OCI-LY7 (cell line): ENCODE results near the gene NOL6. TPM values are rescaled to one million over a fixed set of nuclear protein-coding genes. Genes with fewer than 3 reads are reported as not detected.
"Not testable (repeated sequence)": the region's sequence is repeated elsewhere in the genome, so short reads cannot be mapped to it uniquely, and the experiment has no call there.

Source experiments
- BruUV-seq: library from RNA; stranded (reverse); fragments of 400-500 nt; replicated peaks from 2 replicates; lab custom pipeline; 2021; lab: Mats Ljungman, UMichigan
- CTCF ChIA-PET: fragments of 300-600 bp; sonication (Branson Sonifier 250); formaldehyde crosslinking; loops from one replicate; lab custom pipeline; 2022; ENCODE audit warnings: antibody characterized with exemption; ENCODE audit not compliant: unreplicated experiment; lab: Charles Lee
- POLR2A ChIA-PET: fragments of 300-600 bp; sonication (Branson Sonifier 250); formaldehyde crosslinking; loops from one replicate; lab custom pipeline; 2022; ENCODE audit warnings: antibody characterized with exemption; lab: Charles Lee
- DNase-seq: peaks from one replicate; pipeline ENCODE4 v3.0.0-alpha.2; 2015; ENCODE audit warnings: low spot score
- H2AFZ ChIP-seq: fragments of 200-600 bp; sonication (generic), shearing (Covaris generic); 2 replicates; pipeline ENCODE4 v1.6.1; 2014; ENCODE audit warnings: mild to moderate bottlenecking, antibody characterized with exemption, low read length, moderate library complexity
- H3K27ac ChIP-seq: fragments of 200-600 bp; sonication (generic); 2 replicates; pipeline ENCODE4 v1.5.1; 2014; ENCODE audit warnings: mixed run types, low read depth, mild to moderate bottlenecking, moderate library complexity, low read length, inconsistent platforms; ENCODE audit not compliant: poor library complexity, severe bottlenecking
- H3K36me3 ChIP-seq: fragments of 200-600 bp; sonication (generic); 2 replicates; pipeline ENCODE4 v1.6.1; 2014; ENCODE audit warnings: mild to moderate bottlenecking, antibody characterized with exemption, low read length, moderate library complexity, mixed read lengths; ENCODE audit not compliant: insufficient read depth
- H3K4me1 ChIP-seq: fragments of 200-600 bp; sonication (generic); 2 replicates; pipeline ENCODE4 v1.5.1; 2014; ENCODE audit warnings: mild to moderate bottlenecking, low read length; ENCODE audit not compliant: insufficient read depth, poor library complexity, severe bottlenecking
- H3K4me2 ChIP-seq: fragments of 200-600 bp; sonication (generic); 2 replicates; pipeline ENCODE4 v1.6.1; 2014; ENCODE audit warnings: mild to moderate bottlenecking, low read length
- H3K4me3 ChIP-seq: fragments of 200-600 bp; sonication (generic); 2 replicates; pipeline ENCODE4 v1.5.1; 2014; ENCODE audit warnings: mild to moderate bottlenecking, low read depth, low read length; ENCODE audit not compliant: poor library complexity, severe bottlenecking
- H3K79me2 ChIP-seq: fragments of 200-600 bp; sonication (generic); 2 replicates; pipeline ENCODE4 v1.6.1; 2016; ENCODE audit warnings: low read depth, mild to moderate bottlenecking, low read length, moderate library complexity, mixed read lengths; ENCODE audit not compliant: insufficient read depth
- H3K9me2 ChIP-seq: fragments of 200-600 bp; sonication (generic); 2 replicates; pipeline ENCODE4 v1.6.1; 2016; ENCODE audit warnings: mild to moderate bottlenecking, low read length, mixed read lengths; ENCODE audit not compliant: insufficient read depth
- H3K9me3 ChIP-seq: fragments of 200-600 bp; sonication (generic); 2 replicates; pipeline ENCODE4 v1.6.1; 2014; ENCODE audit warnings: mild to moderate bottlenecking, mixed run types, low read length, mixed read lengths
- H4K20me1 ChIP-seq: fragments of 200-600 bp; sonication (generic); 2 replicates; pipeline ENCODE4 v1.6.1; 2014; ENCODE audit warnings: mild to moderate bottlenecking, antibody characterized with exemption, low read length, moderate library complexity, mixed read lengths; ENCODE audit not compliant: insufficient read depth
- EZH2phosphoT487 ChIP-seq: fragments of 200-600 bp; sonication (generic); IDR thresholded peaks from 2 replicates; pipeline ENCODE4 v1.6.1; 2018; ENCODE audit warnings: low read depth, borderline replicate concordance, mild to moderate bottlenecking, mixed run types, antibody characterized with exemption, low read length, moderate library complexity, mixed read lengths
- intact Hi-C: fragments of 100-400 bp; cut with micrococcal nuclease; formaldehyde crosslinking; loops from one replicate; pipeline ENCODE4 v1.10.0; 2022; ENCODE audit not compliant: unreplicated experiment
- total RNA-seq, 2 experiments: library from RNA; depleted of rRNA in 1 of 2; stranded (reverse); fragments of >200 nt in 1 of 2; shearing (Covaris generic) in 1 of 2; gene quantifications; 2 replicates each; pipeline ENCODE4 v1.2.3, GENCODE V29; 2014 to 2022
- TF ChIP-seq, protein P1 (sequence below): fragments of 200-600 bp; sonication (generic); conservative IDR thresholded peaks from 2 replicates; pipeline ENCODE4 v1.5.1; 2014; ENCODE audit warnings: mild to moderate bottlenecking, antibody characterized with exemption, low read length, moderate library complexity, mixed read lengths

NOL6 gene
- total RNA-seq, 2 experiments from 2014 or later, result 28.8 to 30.9 TPM

DNA sequence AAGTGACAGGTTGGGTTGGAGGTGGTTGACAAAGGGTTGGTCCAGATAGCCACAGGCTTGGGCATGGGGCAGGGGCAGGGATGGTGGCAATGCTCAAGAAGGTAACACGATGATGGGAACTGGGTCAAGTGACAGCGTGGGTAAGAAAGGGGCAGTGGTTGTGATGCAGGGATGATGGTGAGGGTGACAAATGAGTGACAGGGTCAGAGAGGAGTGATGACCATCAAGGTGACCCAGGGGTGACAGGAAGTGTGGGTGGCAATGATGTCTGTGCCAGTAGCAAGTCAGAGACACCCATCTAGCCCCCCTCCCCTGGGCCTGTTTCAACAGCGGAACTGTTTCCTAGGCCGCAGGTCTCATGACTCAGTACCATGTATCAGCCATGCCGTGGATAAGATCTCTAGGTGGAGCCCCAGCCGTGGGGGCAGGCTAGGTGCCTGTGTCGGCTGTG lies 46.9 kb downstream of the NOL6 start:
- Histone ChIP-seq H4K20me1 (no peaks in the 10 kb centered on the region), H3K4me2 (no peak overlapping the region), H3K9me3 (no peaks in the 10 kb centered on the region), H3K4me1 (no peaks in the 10 kb centered on the region), H3K9me2 (no peaks in the 10 kb centered on the region), H3K79me2 (no peaks in the 10 kb centered on the region), H3K27ac (no peak overlapping the region), H3K36me3 (no peaks in the 10 kb centered on the region), H3K4me3 (no peak overlapping the region), H2AFZ (no peak overlapping the region)
- no TSS peak for BruUV-seq
- intact Hi-C loops, result no loop called here
- ChIA-PET CTCF (no interaction called here), POLR2A (no interaction called here)
- DNase-seq, result no peak
- TF ChIP-seq, protein P1, sequence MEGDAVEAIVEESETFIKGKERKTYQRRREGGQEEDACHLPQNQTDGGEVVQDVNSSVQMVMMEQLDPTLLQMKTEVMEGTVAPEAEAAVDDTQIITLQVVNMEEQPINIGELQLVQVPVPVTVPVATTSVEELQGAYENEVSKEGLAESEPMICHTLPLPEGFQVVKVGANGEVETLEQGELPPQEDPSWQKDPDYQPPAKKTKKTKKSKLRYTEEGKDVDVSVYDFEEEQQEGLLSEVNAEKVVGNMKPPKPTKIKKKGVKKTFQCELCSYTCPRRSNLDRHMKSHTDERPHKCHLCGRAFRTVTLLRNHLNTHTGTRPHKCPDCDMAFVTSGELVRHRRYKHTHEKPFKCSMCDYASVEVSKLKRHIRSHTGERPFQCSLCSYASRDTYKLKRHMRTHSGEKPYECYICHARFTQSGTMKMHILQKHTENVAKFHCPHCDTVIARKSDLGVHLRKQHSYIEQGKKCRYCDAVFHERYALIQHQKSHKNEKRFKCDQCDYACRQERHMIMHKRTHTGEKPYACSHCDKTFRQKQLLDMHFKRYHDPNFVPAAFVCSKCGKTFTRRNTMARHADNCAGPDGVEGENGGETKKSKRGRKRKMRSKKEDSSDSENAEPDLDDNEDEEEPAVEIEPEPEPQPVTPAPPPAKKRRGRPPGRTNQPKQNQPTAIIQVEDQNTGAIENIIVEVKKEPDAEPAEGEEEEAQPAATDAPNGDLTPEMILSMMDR, result no peak
- no peak for TF ChIP-seq EZH2phosphoT487

DNA sequence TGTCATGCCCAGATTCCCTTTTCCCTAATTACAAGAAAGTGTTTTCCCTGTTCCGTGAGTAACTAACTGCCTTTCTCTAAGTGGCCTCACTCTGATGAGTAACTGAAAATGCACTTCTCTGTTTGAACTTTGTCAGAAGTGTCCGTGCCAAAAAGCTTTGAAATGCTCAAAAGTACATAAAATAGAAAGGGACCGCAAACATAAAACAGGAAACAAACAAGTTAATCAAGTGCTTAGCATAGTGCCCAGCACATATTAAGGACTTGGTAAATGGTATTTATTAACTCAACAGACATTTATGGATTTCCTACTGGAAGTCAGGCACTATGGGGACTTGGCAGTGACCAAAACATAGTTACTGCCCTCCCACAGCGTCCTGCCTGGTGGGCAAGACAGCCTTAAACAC lies 48.6 kb downstream of the NOL6 start:
- Histone ChIP-seq H3K79me2 (no peaks in the 10 kb centered on the region), H3K4me3 (no peak overlapping the region), H3K4me2 (no peak overlapping the region), H2AFZ (no peak overlapping the region), H3K9me3 (no peaks in the 10 kb centered on the region), H3K27ac (no peak overlapping the region), H3K36me3 (no peaks in the 10 kb centered on the region), H3K9me2 (no peaks in the 10 kb centered on the region), H3K4me1 (no peaks in the 10 kb centered on the region), H4K20me1 (no peaks in the 10 kb centered on the region)
- DNase-seq, result no peak
- TF ChIP-seq EZH2phosphoT487, result no peak
- TF ChIP-seq, protein P1, result no peak
- ChIA-PET POLR2A (no interaction called here), CTCF (no interaction called here)
- no TSS peak for BruUV-seq
- intact Hi-C loops, result no loop called here

DNA sequence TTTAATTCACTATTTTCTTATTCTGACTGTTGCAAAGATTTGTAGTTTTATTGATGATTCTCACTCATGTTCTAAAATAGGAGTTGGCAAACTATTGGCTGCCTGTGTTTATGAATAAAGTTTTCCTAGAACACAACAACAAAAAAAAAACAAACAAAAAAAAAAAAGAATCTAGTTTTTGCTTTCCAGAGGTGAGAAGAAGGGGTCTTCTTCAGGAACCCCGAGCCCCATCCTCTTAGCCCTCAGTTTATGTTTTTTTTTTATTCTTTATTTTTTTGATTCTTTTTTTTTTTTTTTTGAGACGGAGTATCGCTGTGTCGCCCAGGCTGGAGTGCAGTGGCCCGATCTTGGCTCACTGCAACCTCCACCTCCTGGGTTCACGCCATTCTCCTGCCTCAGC lies 49.2 kb downstream of the NOL6 start:
- H3K4me2 ChIP-seq, H3K36me3 ChIP-seq, DNase-seq, BruUV-seq, H4K20me1 ChIP-seq, H3K27ac ChIP-seq, H3K4me3 ChIP-seq, intact Hi-C loops, H3K4me1 ChIP-seq, H2AFZ ChIP-seq, POLR2A ChIA-PET, CTCF ChIA-PET, H3K9me3 ChIP-seq, H3K9me2 ChIP-seq, H3K79me2 ChIP-seq: not testable (repeated sequence)

DNA sequence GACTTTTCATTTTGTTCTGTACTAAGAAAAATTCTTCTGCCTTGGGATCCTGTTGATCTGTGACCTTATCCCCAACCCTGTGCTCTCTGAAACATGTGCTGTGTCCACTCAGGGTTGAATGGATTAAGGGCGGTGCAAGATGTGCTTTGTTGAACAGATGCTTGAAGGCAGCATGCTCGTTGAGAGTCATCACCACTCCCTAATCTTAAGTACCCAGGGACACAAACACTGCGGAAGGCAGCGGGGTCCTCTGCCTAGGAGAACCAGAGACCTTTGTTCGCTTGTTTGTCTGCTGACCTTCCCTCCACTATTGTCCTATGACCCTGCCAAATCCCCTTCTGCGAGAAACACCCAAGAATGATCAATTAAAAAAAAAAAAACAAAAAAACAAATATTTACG lies 49.7 kb downstream of the NOL6 start:
- DNase-seq, H3K4me3 ChIP-seq, H3K79me2 ChIP-seq, intact Hi-C loops, H3K4me2 ChIP-seq, POLR2A ChIA-PET, H3K4me1 ChIP-seq, BruUV-seq, H4K20me1 ChIP-seq, CTCF ChIA-PET, H3K9me3 ChIP-seq, H3K36me3 ChIP-seq, H3K27ac ChIP-seq, H3K9me2 ChIP-seq, H2AFZ ChIP-seq: not testable (repeated sequence)
